PC-9 (cell line): ENCODE results near the gene TBC1D10B. TPM values are rescaled to one million over a fixed set of nuclear protein-coding genes. Genes with fewer than 3 reads are reported as not detected.

Experiments
- BruUV-seq: library from RNA; stranded (reverse); fragments of 400-500 nt; replicated peaks from 2 replicates; lab custom pipeline; 2021; lab: Mats Ljungman, UMichigan
- CTCF ChIA-PET: fragments of 300-600 bp; sonication (Branson Sonifier 250); formaldehyde crosslinking; loops from one replicate; lab custom pipeline; 2022; ENCODE audit warnings: antibody characterized with exemption; lab: Charles Lee
- POLR2A ChIA-PET: fragments of 300-600 bp; sonication (Branson Sonifier 250); formaldehyde crosslinking; loops from one replicate; lab custom pipeline; 2022; ENCODE audit warnings: antibody characterized with exemption; ENCODE audit not compliant: unreplicated experiment; lab: Charles Lee
- DNase-seq, 2 experiments: peaks; one replicate each; pipeline versions ENCODE4 v3.0.0 to v3.0.0-alpha.2; 2015 to 2022; ENCODE audit warnings: mixed read lengths in 1 of 2
- H2AFZ ChIP-seq: fragments of 200-600 bp; sonication (generic); 2 replicates; pipeline ENCODE4 v1.8.1; 2017; ENCODE audit warnings: antibody characterized with exemption
- H3F3A ChIP-seq: fragments of 200-600 bp; sonication (generic); 2 replicates; pipeline ENCODE4 v1.8.1; 2017; ENCODE audit warnings: antibody characterized with exemption, mild to moderate bottlenecking, low read depth; ENCODE audit not compliant: insufficient read depth
- H3K27ac ChIP-seq: fragments of 200-600 bp; sonication (generic); 2 replicates; pipeline ENCODE4 v1.6.1; 2016; ENCODE audit warnings: mixed run types
- H3K27me3 ChIP-seq: fragments of 200-600 bp; sonication (generic); 2 replicates; pipeline ENCODE4 v1.6.1; 2016; ENCODE audit warnings: low read depth, mixed run types; ENCODE audit not compliant: insufficient read depth
- H3K36me3 ChIP-seq: fragments of 200-600 bp; sonication (generic); 2 replicates; pipeline ENCODE4 v1.6.1; 2016; ENCODE audit warnings: low read depth, mixed run types
- H3K4me1 ChIP-seq: fragments of 200-600 bp; sonication (generic); replicated peaks from 2 replicates; pipeline ENCODE4 v1.6.1; 2016; ENCODE audit warnings: mixed run types; ENCODE audit not compliant: insufficient read depth
- H3K4me2 ChIP-seq: fragments of 200-600 bp; sonication (generic); 2 replicates; pipeline ENCODE4 v1.6.1; 2017; ENCODE audit warnings: mixed run types
- H3K4me3 ChIP-seq: fragments of 200-600 bp; sonication (generic); 2 replicates; pipeline ENCODE4 v1.6.1; 2016; ENCODE audit warnings: mixed run types
- H3K79me2 ChIP-seq: fragments of 200-600 bp; sonication (generic); 2 replicates; pipeline ENCODE4 v1.6.1; 2017; ENCODE audit warnings: low read depth, mixed run types
- H3K9me2 ChIP-seq: fragments of 200-600 bp; sonication (generic); 2 replicates; pipeline ENCODE4 v1.8.1; 2017; ENCODE audit warnings: mild to moderate bottlenecking; ENCODE audit not compliant: insufficient read depth
- H3K9me3 ChIP-seq: fragments of 200-600 bp; sonication (generic); 2 replicates; pipeline ENCODE4 v1.8.1; 2016; ENCODE audit warnings: low read depth; ENCODE audit not compliant: insufficient read depth
- H4K20me1 ChIP-seq: fragments of 200-600 bp; sonication (generic); 2 replicates; pipeline ENCODE4 v1.8.1; 2017; ENCODE audit not compliant: insufficient read depth
- CTCF ChIP-seq: fragments of 200-600 bp; sonication (generic); conservative IDR thresholded peaks from 2 replicates; pipeline ENCODE4 v1.6.1; 2017; ENCODE audit warnings: mixed run types, antibody characterized with exemption, mild to moderate bottlenecking, moderate library complexity
- EZH2 ChIP-seq: fragments of 200-600 bp; sonication (generic); IDR thresholded peaks from 2 replicates; pipeline ENCODE4 v1.8.0; 2017; ENCODE audit warnings: antibody characterized with exemption, low read depth
- intact Hi-C: fragments of 100-400 bp; cut with micrococcal nuclease; formaldehyde crosslinking; loops from one replicate; pipeline ENCODE4 v1.10.0; 2022; ENCODE audit not compliant: unreplicated experiment
- total RNA-seq: library from RNA; stranded (reverse); gene quantifications from 2 replicates; pipeline ENCODE4 v1.2.3, GENCODE V29; 2021

Gene TBC1D10B
- total RNA-seq, 1 experiment from 2014 or later: 85.0 TPM

GRCh38 chr16:30407102-30407803 is 37.0 kb upstream of the TBC1D10B start, which contains the start of gene ZNF771:
Gene ZNF771, plus strand, starts transcription at chr16:30407606. Its CDS starts 448 bp downstream, at chr16:30408054.
- Histone ChIP-seq H2AFZ (peak within 1 kb of the TSS; percentile 92), H3K4me1 (peaks cover 19% of the 10 kb centered on the region), H3F3A (peaks cover 13% of the 10 kb centered on the region; the same call in 1 of the 2 replicates), H3K27ac (peak within 1 kb of the TSS; percentile 37; the same call in 1 of the 2 replicates), H3K36me3 (no peaks in the 10 kb centered on the region), H3K9me2 (no peaks in the 10 kb centered on the region), H3K79me2 (peaks cover 12% of the 10 kb centered on the region; the same call in 1 of the 2 replicates), H3K4me3 (peak within 1 kb of the TSS; percentile 86), H3K4me2 (peak within 1 kb of the TSS; percentile 69), H4K20me1 (no peaks in the 10 kb centered on the region), H3K9me3 (no peaks in the 10 kb centered on the region), H3K27me3 (no peaks in the 10 kb centered on the region)
- intact Hi-C loops: loop anchor here (1.0 to 5.0 kb wide), 2 partner anchors 30 to 355 kb away; a partner anchor contains a TSS
- POLR2A ChIA-PET: interaction anchor here (0.6 to 1.2 kb wide), 13 partner anchors 9 to 940 kb away, joined by 3 to 16 read pairs (median 4); partner anchors contain the start of genes DCTPP1 and ZNF48
- CTCF ChIA-PET: interaction anchor here (0.6 to 1.2 kb wide), 3 partner anchors 10 to 199 kb away, joined by 3 read pairs; no protein-coding TSS in a partner anchor
- peak; percentile 72 to 96 for DNase-seq
- TSS peak; percentile 90 for BruUV-seq
- TF ChIP-seq EZH2 (no peak), CTCF (no peak)

- CTCF ChIA-PET: interaction anchor here (0.5 to 1.2 kb wide), 2 partner anchors 9 to 11 kb away, joined by 3 to 18 read pairs; no protein-coding TSS in a partner anchor
- Histone ChIP-seq H3K79me2 (peaks cover 12% of the 10 kb centered on the region; the same call in 1 of the 2 replicates), H3K9me3 (no peaks in the 10 kb centered on the region), H3K4me3 (peak overlapping the region; percentile 86; the same call in 1 of the 2 replicates), H3K27ac (no peak overlapping the region), H3F3A (peaks cover 18% of the 10 kb centered on the region; the same call in 1 of the 2 replicates), H3K4me1 (peaks cover 19% of the 10 kb centered on the region), H3K9me2 (no peaks in the 10 kb centered on the region), H4K20me1 (no peaks in the 10 kb centered on the region), H2AFZ (peak overlapping the region; percentile 92), H3K36me3 (no peaks in the 10 kb centered on the region), H3K27me3 (no peaks in the 10 kb centered on the region), H3K4me2 (peak overlapping the region; percentile 69)
- TF ChIP-seq CTCF (no peak), EZH2 (no peak)
- DNase-seq: no peak
- intact Hi-C loops: loop anchor here (1.0 to 5.0 kb wide), 2 partner anchors 29 to 354 kb away; a partner anchor contains a TSS
- POLR2A ChIA-PET: interaction anchor here (0.6 to 1.2 kb wide), 7 partner anchors 9 to 939 kb away, joined by 3 to 13 read pairs (median 4); no protein-coding TSS in a partner anchor
- no TSS peak for BruUV-seq
Measured at GRCh38 chr16:30406795-30407101, 36.5 kb upstream of the TBC1D10B start.

GRCh38 chr16:30401768-30402425 is 31.6 kb upstream of the TBC1D10B start:
- DNase-seq: no peak
- Histone ChIP-seq H3K9me2 (no peaks in the 10 kb centered on the region), H4K20me1 (no peaks in the 10 kb centered on the region), H3K9me3 (no peaks in the 10 kb centered on the region), H3F3A (peaks cover 35% of the 10 kb centered on the region), H2AFZ (no peak overlapping the region), H3K27ac (no peak overlapping the region), H3K79me2 (peaks cover 13% of the 10 kb centered on the region), H3K4me3 (no peak overlapping the region), H3K4me2 (no peak overlapping the region), H3K27me3 (no peaks in the 10 kb centered on the region), H3K4me1 (peaks cover 7% of the 10 kb centered on the region), H3K36me3 (no peaks in the 10 kb centered on the region)
- TF ChIP-seq CTCF (no peak), EZH2 (no peak)
- ChIA-PET CTCF (interaction anchor here (0.6 kb wide), 3 partner anchors 11 to 312 kb away, joined by 3 to 8 read pairs (median 5); no protein-coding TSS in a partner anchor), POLR2A (interaction anchor here (0.6 to 0.7 kb wide), 2 partner anchors 16 to 354 kb away, joined by 3 read pairs; no protein-coding TSS in a partner anchor)
- BruUV-seq: no TSS peak
- intact Hi-C loops: no loop called here
